Stimulated activated CD4-positive, alpha-beta T cell treated with anti-CD3 and anti-CD28 coated beads, Interleukin-15, amount 100 ng/mL, for 48 hours (primary cell): Measurements from ENCODE around the gene P2RY13.

Source experiments
- DNase-seq, 2 donors: peaks; one replicate each; pipeline ENCODE4 v3.0.0-alpha.2; 2020; ENCODE audit warnings: low read depth in 2 of 2

P2RY13 gene

DNA sequence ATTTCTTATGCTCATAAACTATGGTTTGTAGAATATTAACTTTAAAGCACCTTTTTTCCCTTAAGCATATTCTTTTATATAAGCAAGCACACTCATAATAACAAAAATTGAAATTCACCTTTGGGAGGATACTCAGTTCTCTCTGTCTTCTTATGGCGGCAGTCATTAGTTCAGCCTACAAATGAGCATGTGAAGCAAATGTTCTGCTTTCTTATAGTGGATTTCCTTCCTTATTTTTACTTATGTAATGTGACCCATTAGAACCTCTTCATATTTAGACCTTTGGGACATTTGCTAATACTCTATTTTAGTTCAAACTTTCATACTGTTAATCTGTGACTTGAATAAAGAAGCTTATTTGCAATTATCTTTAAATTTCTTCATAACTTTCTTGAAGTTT, at the start of gene P2RY13:
TSS of gene P2RY13 (minus strand) at position 187 of the 400 bp plus-strand sequence. CDS start at position 166, 21 bp downstream.
- DNase-seq, result no peak

DNA sequence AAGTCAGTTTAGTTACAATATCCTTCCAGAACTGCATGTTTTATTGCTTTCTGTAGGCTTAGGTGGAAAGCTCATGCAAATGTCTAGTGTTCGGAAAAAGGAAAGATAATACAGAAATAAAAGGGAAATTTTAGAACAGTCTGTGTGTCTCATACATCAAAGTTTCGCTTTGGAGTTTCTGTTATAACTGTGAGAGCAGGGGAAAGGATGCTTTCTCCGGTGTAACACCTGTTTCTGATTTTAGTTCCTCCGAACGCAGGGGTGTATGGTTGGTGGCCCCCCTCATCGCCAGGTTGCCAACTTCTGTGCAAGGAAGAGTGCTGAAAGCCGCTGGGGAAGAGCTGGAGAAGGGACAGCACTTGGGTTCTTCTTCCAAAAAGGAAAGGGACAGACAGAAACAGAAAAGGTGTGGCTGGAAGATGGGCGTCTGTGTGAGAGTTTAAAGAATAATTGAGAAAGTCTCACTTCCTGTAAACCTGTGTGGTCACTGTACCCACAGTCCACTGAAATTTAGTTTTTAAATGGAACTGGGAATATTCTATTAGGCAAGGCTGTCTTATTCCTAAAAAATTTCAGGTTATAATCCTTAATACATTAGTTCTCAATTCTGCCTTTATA, 48.5 kb upstream of the P2RY13 start:
- no peak for DNase-seq

DNA sequence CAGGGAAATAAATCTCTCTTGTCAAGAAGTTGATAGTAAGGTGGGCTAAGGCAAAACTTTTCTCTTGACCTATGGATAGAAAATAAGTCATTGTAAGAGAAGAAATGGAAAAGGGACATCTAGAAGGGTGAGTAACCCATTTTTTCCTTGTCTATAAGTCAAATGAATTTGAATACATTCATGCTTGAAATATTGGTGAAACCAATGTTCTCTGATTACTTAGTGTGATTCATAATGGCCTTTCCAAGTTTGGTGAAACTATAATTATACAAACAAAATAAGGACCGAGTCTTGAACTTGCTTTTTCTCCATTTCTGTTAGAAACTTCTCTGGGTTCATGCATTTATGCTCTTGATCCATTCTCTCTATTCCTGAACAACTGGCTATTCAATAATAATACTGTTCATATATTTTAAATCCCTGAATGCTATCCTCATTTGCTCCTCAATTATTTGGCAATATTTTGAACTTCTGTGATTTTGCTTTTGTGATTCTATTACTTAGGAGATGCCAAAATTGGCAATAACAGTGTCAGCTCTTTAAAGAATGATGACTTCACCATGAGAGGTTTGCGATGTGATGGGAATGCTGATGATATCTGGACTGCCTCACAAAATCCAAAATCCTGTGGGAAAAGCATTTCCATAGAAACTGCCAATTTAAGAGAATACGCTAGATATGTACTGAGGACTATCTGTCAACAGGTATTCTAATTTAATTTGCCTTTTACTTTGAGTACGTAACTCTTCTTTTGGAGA, 42.9 kb upstream of the P2RY13 start:
- no peak for DNase-seq

DNA sequence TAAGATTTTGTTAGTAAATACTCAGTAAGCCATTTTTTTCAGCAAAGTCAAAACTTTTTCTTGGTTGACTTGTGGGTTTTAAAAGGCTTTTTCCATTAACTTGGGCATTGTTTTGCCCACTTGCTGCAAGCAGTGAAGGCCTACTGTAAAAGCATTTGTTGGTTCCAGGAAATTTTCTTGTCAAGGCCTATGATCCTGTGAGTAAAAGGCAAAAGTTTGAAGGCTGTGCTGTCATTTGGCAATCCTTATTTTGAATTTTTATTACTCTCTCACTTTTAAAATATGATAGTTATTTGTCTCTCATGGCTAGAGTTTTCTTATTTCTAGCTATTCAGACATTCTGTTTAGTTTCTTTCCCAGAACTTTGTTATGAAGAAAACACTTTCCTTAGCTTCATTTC, 42.2 kb upstream of the P2RY13 start:
- no peak for DNase-seq

DNA sequence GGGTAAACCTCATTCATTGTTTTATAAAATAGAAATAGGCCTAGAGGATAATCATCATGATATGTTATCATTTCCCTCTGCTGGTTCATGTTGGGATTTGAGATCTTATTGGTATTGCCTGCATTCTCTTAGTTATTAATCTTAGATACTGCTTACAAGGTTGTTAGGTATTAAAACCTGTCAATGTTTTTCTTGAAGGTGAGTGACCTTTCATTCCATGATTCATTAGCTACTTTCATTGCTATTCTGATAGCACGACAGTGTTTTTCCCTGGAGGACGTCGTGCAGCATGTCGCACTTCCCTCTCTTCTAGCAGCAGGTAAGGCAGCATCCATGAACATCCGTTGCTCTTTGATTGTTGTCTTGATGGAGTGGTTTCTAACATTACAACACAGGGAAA, 38.1 kb upstream of the P2RY13 start:
- no peak for DNase-seq

DNA sequence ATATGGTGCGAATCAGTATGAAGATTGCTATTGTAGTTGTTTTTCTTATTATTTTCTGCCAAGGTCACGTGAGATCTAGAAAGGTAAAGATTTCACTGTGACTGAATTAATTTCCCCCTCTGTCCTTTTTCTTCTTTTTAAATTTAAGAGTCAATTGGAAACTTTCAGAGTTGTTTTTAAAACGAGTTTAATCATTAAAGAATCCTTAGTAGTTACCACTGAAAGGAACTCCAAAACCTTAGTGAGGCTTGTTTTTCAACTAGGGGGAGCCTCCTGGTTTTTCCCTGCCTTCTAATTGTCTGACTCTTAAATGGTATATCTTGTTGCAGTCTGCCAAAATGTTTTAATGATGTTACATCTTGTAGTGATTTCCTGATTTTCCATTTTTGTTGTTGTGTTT, 37.6 kb upstream of the P2RY13 start:
- DNase-seq, result no peak

DNA sequence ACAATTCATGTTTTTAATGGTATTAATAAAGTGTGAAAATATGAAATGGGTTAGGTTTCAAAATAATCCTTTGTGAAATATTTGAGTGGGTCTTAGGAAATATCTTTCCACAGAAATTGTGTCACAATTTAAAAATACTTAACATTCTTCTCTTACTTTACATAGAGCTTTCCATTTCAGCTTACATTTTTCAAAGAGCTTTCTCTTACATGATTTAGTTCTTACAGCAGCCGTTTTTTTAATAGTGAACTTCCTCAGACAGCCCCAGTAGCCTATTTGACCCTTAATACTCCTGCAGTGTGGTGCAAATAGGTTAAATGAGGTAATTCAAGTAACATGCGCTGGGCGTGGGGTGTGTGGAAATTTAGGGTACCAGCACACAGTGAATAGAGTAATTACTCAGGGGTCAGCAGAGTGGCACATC, 33.4 kb upstream of the P2RY13 start:
- DNase-seq, result no peak

DNA sequence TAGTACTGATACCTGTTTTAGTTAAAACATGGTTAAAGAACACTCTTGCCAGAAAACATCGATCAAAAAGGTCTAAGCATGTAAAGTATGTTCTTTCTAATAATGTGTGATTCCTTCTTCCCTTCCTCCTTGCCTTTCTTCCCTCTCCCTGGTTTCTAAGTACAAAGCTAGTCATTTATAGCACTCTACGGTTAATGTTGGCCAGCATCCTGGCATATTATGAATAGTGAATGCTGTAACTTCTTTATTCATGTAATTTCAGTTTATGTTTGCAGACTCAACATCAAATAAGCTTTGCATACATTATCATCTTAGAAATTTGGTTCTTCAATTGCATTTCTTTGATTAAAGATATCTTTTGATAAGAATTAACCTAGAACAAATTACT, 28.1 kb upstream of the P2RY13 start:
- no peak for DNase-seq

DNA sequence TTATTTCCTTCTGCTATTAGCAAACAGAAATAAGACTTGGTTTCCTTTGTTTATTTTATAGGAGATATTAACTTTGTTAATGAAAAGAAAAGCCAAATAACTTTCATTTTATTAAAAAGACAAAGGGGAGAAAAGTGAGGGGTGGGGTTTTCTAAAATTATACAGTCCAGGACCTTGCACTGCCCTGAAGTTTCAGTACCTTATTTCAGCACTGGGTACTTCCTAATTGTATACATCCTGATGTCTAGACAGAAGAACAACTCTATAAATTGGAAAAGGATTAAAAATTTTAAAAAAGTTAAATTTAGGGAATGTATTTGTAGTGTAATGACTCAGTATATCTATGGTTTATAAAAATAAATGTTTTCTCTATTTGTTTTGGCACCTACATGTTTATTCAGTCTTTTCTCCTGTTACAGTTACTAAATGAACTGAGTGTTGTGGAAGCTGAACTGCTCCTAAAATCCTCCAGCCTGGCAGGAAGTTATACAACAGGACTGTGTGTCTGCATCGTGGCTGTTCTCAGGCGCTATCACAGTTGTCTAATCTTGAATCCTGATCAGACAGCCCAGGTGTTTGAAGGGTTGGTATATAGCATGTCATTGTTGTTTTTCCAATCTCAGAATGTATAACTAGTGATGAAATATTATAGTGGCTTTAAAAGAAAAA, 27.6 kb upstream of the P2RY13 start:
- no peak for DNase-seq

DNA sequence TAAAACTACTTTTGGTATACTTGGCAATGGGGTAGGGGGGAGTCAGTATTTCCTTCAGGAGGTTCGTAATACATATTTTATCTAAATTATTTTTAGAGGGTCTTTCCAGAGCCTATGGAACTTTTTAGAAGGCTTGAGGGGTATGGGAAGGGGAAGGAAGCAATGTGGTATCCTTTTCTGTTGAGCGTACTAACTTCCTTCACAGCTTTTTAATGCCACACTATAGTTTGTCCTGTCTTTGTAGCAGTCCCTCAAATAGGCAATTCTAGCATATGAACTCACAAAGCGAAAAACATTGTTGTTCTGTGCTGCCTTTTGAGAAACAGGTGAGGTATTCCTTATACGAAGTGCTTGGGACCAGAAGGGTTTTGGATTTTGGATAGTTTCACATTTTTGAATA, 22.3 kb upstream of the P2RY13 start:
- DNase-seq, result no peak

DNA sequence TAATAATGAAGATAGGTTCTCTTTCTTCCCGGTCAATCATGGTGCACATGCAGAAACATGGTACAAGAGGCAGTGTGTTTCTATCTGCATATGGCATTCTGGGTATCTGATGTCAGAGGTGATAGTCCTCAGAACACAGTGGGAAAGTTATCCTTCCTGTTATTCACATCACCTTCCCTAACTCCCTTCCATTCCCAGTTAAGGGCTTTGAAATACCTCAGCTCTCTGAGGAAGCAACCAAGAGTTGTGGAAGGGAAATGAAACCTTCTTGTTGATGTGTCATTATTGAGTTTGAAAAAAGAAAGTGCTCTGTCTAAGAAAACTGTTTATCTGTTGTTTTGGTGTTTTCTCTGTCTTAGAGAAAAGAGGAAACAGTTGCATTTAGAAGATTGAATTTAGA, 21.9 kb upstream of the P2RY13 start:
- DNase-seq, result no peak

DNA sequence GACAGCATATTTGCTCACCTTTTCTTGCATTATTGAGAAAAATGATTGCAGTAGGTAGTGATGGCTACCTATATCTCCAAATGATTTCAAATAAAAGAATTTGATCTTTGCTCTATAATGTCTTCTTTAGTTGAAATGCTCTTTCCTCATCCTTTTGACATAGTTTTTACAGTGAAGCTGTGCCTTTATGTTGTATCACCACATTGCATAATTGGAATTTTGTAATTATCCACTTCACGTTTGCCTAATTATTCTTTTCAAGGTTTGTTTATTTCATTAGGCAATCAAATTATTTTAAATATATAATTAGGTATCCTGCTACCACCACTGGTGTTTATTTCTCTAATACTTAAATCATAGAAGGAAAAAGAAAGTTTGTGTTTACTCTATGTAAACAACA, 21.3 kb upstream of the P2RY13 start:
- DNase-seq, result no peak

DNA sequence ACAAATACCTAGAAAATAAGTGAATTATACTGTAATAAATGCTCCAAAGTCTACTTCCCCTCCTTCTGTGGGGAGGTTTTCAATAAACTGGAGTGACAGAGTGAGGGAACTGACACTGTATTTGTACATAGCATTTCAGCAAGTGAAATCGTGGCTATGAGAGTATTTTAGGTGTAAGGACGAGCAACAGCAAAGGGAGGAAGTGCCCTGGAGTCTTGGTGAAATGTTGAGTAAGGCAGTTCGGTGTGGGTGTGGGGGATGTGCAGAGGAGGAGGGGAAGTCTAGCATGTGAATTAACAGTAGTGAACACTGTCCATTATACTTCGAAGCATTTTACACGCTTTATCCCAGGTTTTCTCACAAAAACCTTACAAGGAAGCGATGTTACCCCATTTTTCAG, 18.1 kb upstream of the P2RY13 start:
- DNase-seq, result no peak

DNA sequence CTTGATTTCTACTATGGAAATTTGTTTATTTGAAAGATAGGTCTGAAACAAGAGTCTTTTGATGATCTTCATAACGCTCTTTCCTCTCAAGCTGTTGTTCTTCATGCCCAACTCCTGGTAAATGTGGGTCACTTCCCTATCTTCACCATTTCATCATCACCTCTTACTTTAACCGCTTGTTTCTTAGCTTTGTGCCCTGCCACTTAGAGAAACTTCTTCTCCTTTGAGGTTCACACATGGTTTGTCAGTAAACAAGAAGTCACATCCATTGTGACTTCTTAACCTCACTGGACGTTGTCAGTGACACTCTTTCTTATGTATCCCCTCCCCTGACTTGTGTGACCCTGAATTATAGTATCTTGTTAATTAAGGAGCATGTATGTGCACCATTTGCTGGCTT, 16.9 kb upstream of the P2RY13 start:
- no peak for DNase-seq

DNA sequence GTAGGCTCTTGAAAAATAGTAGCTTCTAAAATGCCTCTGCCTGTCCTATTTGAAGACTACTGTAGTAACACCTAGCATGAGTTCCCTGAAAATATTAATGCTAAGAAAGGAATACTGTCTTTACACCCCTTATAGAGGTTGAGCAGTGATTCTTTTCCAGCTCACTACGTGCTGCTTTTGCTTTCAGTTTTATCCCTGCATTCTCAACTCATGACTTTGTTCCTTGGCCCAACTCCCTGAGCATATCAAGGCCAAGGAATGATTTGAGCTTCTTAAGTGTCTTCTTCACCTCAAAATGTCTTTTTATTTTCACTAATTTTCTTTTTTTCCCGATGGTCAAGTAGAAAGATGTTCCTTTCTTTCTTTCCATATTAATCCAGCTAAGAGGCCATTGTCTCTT, 16.5 kb upstream of the P2RY13 start:
- no peak for DNase-seq

DNA sequence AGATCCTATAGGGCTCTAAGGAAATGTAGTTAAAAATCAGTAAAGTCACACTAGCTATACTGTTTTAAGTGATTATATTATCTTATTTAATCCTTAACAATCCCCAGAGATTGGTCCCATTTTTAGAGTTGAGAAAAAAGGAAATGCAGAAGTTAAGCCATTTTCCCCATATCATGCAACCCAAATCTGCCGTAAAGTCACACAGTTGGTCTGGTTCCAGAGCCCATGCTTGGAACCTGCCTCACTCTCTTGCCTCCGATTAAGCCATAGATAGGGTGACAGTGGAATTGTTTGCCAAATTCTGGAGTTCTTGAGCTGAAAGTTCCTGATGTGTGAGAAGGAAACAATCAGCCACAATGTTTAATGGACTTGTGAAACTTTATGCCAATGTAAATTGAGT, 2.3 kb upstream of the P2RY13 start:
- no peak for DNase-seq

DNA sequence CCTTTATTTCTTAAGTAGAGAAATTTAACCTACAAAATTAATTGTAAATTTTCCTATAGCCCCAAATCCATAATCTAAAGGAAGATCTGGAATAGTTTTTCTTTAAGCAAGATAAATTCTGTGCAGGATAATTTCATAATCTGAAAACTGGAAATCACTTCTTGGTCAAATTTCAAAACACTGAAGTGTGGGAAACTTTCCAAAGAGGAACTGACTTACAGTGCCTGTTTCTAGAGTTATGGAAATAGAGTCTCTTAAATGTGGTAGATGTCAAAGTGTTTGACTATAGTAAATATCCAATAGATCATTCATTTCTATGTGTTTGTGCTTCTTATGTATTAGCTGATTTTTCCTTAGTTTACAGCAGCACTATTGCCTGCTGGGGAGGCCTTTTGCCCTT, 1.6 kb upstream of the P2RY13 start:
- no peak for DNase-seq

DNA sequence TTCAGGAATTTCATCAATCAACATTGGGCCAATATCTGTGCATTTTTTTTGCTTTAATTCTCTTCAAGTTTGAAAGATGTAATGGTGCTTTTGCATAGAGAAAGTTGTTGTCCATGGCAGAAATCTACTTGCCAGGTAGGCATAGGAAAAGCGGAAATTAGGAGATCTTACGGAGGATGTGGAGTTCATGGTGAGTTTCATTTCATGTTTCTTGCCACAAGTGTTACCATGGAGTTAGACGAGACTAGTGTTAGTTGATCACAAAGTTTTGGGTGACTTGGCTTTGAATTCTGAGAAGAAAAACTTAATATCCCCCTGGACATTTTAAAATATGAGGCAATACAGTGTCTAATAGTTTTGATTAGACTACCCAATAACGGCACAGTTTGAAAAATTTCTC, 1.0 kb upstream of the P2RY13 start:
- DNase-seq, result no peak

DNA sequence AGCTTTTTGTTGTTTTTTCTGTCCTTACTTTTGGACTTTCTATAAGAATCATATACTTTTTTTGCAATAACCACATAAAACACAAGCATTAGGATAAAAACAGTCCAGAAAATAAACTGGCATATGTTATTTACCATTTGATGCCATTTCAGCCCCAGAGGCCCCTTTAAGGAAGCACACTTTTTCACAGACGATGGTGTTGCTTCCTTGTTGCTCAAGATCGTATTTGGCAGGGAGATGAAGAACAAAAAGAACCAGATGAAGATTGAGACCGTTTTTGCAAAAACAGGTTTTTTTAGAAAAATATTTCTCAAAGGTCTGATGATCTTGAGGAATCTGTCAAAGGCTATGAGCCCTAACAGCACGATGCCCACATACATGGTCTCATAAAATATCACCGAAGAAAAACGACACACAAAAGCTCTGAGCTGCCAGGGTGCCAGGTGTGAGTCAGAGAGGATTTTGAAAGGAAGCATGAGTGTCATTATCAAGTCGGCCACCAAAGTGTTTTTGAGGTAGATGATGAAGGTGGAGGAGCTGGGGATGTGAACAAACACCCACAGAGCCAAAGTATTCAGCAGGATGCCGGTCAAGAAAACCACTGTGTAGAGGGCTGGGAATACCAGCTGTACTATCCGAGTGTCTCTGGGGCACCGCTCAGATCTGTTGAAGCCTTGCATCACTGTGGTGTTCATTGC, 902 bp downstream of the P2RY13 start:
- DNase-seq, result no peak

DNA sequence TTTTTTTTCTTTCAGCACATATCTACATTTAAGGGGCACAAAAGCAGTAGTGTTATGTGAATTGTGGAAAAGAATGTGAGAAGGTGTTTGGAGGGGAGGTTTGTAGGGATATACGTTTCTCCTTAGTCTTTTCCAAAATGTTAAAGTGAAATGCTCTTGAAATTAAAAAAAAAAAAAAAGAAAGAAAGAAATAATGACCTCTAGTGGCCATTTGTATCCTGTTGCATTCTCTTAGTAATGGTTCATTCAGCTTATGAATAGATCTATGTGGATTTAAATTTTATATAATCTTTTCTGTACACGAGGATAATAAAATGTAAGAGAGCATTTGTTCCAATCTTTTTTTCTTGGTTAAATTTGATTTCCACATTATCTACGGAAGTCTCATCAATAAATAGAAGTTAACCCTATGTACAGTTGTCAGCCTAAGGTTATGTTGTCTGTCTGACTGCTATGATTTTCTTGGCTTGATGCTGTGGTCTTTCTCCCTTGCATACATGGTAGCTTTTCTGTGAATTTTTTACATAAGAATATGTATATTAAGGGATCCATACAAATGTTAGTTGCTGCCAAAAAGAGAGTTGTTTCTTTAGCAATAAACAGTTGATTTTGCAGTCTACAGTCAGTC, 1.7 kb downstream of the P2RY13 start:
- DNase-seq, result no peak

DNA sequence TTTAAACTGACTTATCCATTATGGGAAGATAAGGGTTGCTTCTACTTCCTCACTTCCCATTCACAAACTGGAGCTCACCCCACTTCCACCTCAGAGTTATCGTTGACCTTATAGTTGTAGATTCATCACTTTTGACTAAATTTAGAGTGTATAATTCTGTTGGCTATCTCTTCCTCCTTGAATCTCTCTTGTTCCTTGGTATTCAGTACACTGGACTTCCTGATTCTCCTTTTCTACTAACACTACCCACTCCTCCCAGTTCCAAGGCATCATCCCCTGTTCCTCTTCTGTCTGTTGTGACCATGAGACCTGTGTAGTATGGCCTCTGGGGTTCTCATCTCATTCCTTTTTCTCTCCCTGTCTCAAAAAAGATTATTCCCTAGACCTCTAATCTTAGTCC, 6.8 kb downstream of the P2RY13 start:
- no peak for DNase-seq

DNA sequence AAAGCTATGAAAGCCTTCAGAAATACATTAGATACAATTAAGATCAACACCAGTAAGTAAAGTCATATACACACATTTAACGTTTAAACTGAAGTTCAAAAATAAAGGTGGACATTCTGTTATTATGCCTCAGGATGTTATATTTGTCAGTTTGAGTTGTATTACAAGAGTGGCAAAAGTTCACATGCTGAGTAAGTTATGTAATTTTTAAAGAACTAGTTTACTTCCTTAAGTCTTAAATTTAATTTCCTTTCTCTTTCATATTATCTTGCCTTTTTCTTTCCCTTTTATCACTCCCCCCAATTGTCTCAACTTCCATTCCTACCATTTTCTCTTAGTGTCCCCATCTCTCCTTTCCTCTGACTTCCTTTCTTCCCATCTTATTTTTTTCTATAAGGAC, 7.8 kb downstream of the P2RY13 start:
- DNase-seq, result no peak
